ENCODE measurements around the gene UBL4A. TPM values are rescaled to one million over a fixed set of nuclear protein-coding genes. Genes with fewer than 3 reads are reported as not detected.
A peak's percentile ranks its signal among the peaks of the same experiment; 100 is the strongest.

Gene UBL4A
- total RNA-seq (10 to 100 TPM; 29.0 to 30.9 TPM), polyA plus RNA-seq (10 to 100 TPM; 31.1 to 51.7 (median 37.9) TPM), total RNA-seq (5.4 to 78.7 (median 55.2) reads per million in 6 experiments)

GRCh38 chrX:154486396-154487207, at the start of gene UBL4A:
UBL4A (minus strand) TSS chrX:154486615; CDS start chrX:154486584, 31 bp downstream.
- H3K9me3 Mint-ChIP-seq = no peaks in the 10 kb centered on the region
- H3K4me1 Mint-ChIP-seq = peaks cover 4 to 52% (median 28%) of the 10 kb centered on the region in 4 donors
- no peaks in the 10 kb centered on the region for H3K27me3 Mint-ChIP-seq
- peak within 1 kb of the TSS; percentile 43 to 90 (median 86) for H3K27ac Mint-ChIP-seq
- peak; percentile 13 to 21 for ATAC-seq
- peak within 1 kb of the TSS; percentile 74 to 89 (median 76) for H3K4me3 Mint-ChIP-seq
- peaks cover 0 to 8% (median 0%) of the 10 kb centered on the region in 3 donors for H3K36me3 Mint-ChIP-seq
- POLR2A ChIA-PET = interaction anchor here (0.5 to 9.4 kb wide), 23 partner anchors 10 to 561 kb away, joined by 3 to 102 read pairs (median 5); partner anchors contain the start of genes ARHGAP4, FAM3A, FAM50A and PLXNA3
- DNase-seq = peak in 8 of 10 donors; percentile 27 to 57 (median 44)

GRCh38 chrX:154535892-154536291, 49.5 kb upstream of the UBL4A start:
- no peak for DNase-seq
- POLR2A ChIA-PET = interaction anchor here (0.6 to 5.6 kb wide), 5 partner anchors 11 to 485 kb away, joined by 3 to 35 read pairs (median 4); partner anchors contain the start of genes G6PD and RPL10
- Mint-ChIP-seq H3K4me1 (peaks cover 0 to 19% (median 8%) of the 10 kb centered on the region in 4 donors), H3K27ac (peak overlapping the region in 3 of 10 donors; percentile 8 to 71 (median 15)), H3K4me3 (no peak overlapping the region), H3K27me3 (no peaks in the 10 kb centered on the region), H3K36me3 (peaks cover 0 to 37% (median 2%) of the 10 kb centered on the region in 3 donors), H3K9me3 (peaks cover 0 to 2% (median 0%) of the 10 kb centered on the region in 9 donors)
- no peak for ATAC-seq

DNA sequence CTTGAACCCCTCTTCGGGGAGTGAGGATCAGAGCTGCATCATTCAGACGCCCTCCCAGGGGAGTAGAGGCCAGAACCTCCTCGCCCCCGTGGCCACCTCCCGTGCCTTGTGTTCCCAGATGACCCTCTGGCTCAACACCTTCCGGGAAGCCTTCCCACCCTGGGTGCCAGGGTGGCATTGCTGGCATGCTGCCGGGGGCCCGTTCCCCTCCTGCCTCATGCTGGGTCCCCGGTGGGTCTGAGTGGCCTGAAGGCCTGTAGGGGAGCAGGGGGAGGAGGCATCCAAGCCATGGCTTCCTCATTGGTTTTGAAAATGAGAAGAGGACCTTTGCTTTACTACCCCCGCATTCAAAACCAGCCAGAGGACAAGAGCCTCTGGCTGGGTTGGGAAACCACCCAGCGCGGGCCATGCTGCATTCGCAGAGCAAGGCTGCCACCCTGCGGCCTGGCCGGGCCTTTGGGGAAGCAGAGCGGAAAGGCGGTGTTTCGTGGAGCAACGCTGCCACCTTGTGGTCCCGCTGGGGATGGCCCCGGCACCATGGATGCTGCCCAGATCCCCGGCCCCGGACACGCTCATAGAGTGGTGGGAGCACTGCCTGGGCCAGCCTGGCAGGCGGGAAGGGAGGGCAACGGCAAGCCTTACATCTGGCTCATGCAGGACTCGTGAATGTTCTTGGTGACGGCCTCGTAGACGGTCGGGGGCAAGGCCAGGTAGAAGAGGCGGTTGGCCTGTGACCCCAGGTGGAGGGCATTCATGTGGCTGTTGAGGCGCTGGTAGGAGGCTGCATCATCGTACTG, 48.3 kb upstream of the UBL4A start:
- DNase-seq (peak; percentile 77 to 93 (median 85)), ATAC-seq (peak; percentile 95 to 97)
- H3K4me3 Mint-ChIP-seq = no peak overlapping the region
- no peaks in the 10 kb centered on the region for H3K27me3 Mint-ChIP-seq
- H3K27ac Mint-ChIP-seq = peak overlapping the region in 6 of 10 donors; percentile 41 to 90 (median 66)
- peaks cover 0 to 34% (median 2%) of the 10 kb centered on the region in 3 donors for H3K36me3 Mint-ChIP-seq
- POLR2A ChIA-PET = interaction anchor here (1.3 to 5.6 kb wide), 3 partner anchors 136 to 164 kb away, joined by 5 to 35 read pairs (median 5); partner anchors contain the start of gene RPL10
- peaks cover 0 to 2% (median 0%) of the 10 kb centered on the region in 9 donors for H3K9me3 Mint-ChIP-seq
- peaks cover 0 to 15% (median 8%) of the 10 kb centered on the region in 4 donors for H3K4me1 Mint-ChIP-seq

- H3K27me3 Mint-ChIP-seq = no peaks in the 10 kb centered on the region
- peaks cover 0 to 8% (median 4%) of the 10 kb centered on the region in 4 donors for H3K4me1 Mint-ChIP-seq
- ATAC-seq = no peak
- H3K9me3 Mint-ChIP-seq = no peaks in the 10 kb centered on the region
- no peak overlapping the region for H3K4me3 Mint-ChIP-seq
- DNase-seq = no peak
- H3K27ac Mint-ChIP-seq = no peak overlapping the region
- POLR2A ChIA-PET = interaction anchor here (1.1 to 5.6 kb wide), 3 partner anchors 16 to 158 kb away, joined by 3 to 35 read pairs (median 6); partner anchors contain the start of genes FAM3A, FLNA and RPL10
- peaks cover 0 to 26% (median 2%) of the 10 kb centered on the region in 3 donors for H3K36me3 Mint-ChIP-seq
Measured at GRCh38 chrX:154532690-154533089, 46.3 kb upstream of the UBL4A start.

GRCh38 chrX:154531626-154532025, 45.2 kb upstream of the UBL4A start:
- POLR2A ChIA-PET = interaction anchor here (0.9 to 5.6 kb wide), 2 partner anchors 133 to 135 kb away, joined by 3 to 35 read pairs; partner anchors contain the start of gene RPL10
- peaks cover 0 to 14% (median 9%) of the 10 kb centered on the region in 4 donors for H3K4me1 Mint-ChIP-seq

DNA sequence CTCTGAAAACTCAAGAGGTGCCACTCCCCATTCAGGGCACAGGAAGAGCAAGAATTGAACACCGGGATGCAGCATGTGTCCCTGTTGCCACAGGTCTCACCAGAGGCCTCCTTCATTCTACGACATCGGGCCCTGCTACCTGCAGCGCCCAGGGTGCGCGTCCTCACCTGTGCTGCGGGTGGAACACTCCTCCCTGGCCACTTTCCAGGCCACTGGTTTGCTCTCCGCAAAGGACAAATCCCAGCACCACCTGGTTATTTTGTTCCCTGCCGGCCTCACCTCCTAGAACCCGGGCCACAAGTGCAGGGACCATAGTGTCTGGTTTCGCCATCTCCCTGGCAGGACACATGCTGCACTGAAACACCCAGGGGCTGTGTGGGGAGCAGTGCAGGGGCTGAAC, 43.9 kb upstream of the UBL4A start:
- peaks cover 3 to 26% (median 21%) of the 10 kb centered on the region in 4 donors for H3K4me1 Mint-ChIP-seq
- H3K9me3 Mint-ChIP-seq = no peaks in the 10 kb centered on the region
- POLR2A ChIA-PET = no interaction called here
- peak overlapping the region in 5 of 10 donors; percentile 25 to 87 (median 51) for H3K27ac Mint-ChIP-seq
- ATAC-seq (no peak), DNase-seq (no peak)
- H3K36me3 Mint-ChIP-seq = peaks cover 0 to 21% (median 2%) of the 10 kb centered on the region in 3 donors
- no peak overlapping the region for H3K4me3 Mint-ChIP-seq
- H3K27me3 Mint-ChIP-seq = no peaks in the 10 kb centered on the region

More at GRCh38 chrX:154531626-154532025, 45.2 kb upstream of the UBL4A start:
- Mint-ChIP-seq H3K27ac (no peak overlapping the region), H3K36me3 (peaks cover 0 to 24% (median 2%) of the 10 kb centered on the region in 3 donors), H3K27me3 (no peaks in the 10 kb centered on the region), H3K9me3 (no peaks in the 10 kb centered on the region), H3K4me3 (no peak overlapping the region)
- DNase-seq (no peak), ATAC-seq (no peak)

DNA sequence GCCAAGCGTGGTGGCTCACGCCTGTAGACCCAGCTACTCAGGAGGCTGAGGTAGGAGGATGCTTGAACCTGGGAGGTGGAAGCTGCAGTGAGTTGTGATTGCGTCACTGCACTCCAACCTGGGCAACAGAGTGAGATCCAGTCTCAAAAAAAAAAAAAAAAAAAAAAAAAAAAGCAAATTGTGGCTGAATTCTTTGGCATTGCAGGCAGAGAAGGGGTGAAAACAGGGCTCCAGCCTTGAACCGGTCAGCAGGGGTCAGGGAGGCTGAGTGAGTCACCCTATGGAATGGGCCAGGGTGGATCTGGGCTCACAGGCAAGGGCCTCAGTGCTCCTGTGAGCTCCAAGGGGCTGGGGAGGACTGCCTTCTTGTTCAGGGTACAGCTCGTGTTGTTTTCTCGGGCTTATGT, 42.8 kb upstream of the UBL4A start:
- POLR2A ChIA-PET = interaction anchor here (0.8 to 1.1 kb wide), 4 partner anchors 43 to 132 kb away, joined by 4 to 7 read pairs (median 4); partner anchors contain the start of gene UBL4A
- no peak overlapping the region for H3K4me3 Mint-ChIP-seq
- H3K27ac Mint-ChIP-seq = no peak overlapping the region

GRCh38 chrX:154526901-154527675, 40.7 kb upstream of the UBL4A start:
- Mint-ChIP-seq H3K27ac (peak overlapping the region in 8 of 10 donors; percentile 52 to 80 (median 72)), H3K4me3 (peak overlapping the region in 6 of 10 donors; percentile 10 to 56 (median 34)), H3K36me3 (peaks cover 0 to 3% (median 0%) of the 10 kb centered on the region in 3 donors), H3K27me3 (no peaks in the 10 kb centered on the region), H3K4me1 (peaks cover 3 to 26% (median 20%) of the 10 kb centered on the region in 4 donors), H3K9me3 (no peaks in the 10 kb centered on the region)
- DNase-seq (peak in 8 of 10 donors; percentile 29 to 72 (median 40)), ATAC-seq (peak; percentile 80 to 85)
- POLR2A ChIA-PET = interaction anchor here (0.5 to 4.3 kb wide), 11 partner anchors 11 to 153 kb away, joined by 3 to 36 read pairs (median 4); partner anchors contain the start of genes ATP6AP1, FAM3A, FLNA and RPL10

More for the DNA sequence above, 42.8 kb upstream of the UBL4A start:
- Mint-ChIP-seq H3K27me3 (no peaks in the 10 kb centered on the region), H3K9me3 (no peaks in the 10 kb centered on the region), H3K4me1 (peaks cover 3 to 26% (median 20%) of the 10 kb centered on the region in 4 donors), H3K36me3 (peaks cover 0 to 13% (median 0%) of the 10 kb centered on the region in 3 donors)
- no peak for DNase-seq
- no peak for ATAC-seq

DNA sequence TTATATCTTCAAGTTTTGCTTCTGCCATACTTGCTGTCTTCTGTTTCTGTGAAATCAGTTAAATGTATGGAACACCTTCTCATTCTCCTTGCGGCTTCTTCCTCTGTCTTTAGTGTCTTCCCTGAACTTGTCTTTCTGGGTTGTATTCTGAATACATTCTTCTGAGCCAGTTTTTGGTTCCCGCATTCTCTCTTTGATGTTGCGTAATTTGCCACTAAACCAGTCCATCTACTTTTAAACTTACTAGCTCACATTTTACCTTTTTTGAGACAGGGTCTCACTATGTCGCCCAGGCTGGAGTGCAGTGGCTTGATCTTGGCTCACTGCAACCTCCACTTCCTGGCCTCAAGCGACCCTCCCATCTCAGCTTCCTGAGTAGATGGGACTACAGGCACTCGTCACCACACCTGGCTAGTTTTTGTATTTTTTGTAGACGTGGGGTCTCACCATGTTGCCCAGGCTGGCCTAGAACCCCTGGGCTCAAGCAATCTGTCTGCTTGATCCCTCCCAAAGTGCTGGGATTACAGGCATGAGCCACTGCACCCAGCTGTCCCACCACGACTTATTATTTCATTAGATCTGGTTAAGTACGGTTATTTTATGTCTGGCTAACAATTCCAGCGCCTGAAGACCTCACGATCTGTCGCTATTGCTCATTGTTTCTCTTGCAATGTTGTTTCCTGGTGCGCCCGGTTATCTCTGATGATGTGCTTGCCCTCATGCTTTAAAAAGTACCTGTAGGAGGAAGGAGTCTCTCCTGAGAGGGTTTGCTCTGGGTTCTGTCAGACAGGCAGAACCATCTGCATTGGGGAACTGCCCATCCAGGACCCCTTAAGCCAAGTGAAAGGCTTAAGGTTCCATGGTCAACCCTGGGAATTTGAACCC, 39.4 kb upstream of the UBL4A start:
- ATAC-seq = peak in 1 of 2 donors; percentile 40
- DNase-seq = no peak
- Mint-ChIP-seq H3K27me3 (no peaks in the 10 kb centered on the region), H3K27ac (peak overlapping the region; percentile 22 to 84 (median 63)), H3K9me3 (no peaks in the 10 kb centered on the region), H3K4me1 (peaks cover 3 to 26% (median 20%) of the 10 kb centered on the region in 4 donors), H3K4me3 (peak overlapping the region; percentile 1 to 76 (median 48)), H3K36me3 (peaks cover 0 to 1% (median 0%) of the 10 kb centered on the region in 3 donors)
- POLR2A ChIA-PET = interaction anchor here (0.9 to 4.3 kb wide), 4 partner anchors 10 to 128 kb away, joined by 5 to 36 read pairs (median 28); partner anchors contain the start of genes FAM3A, RPL10, SLC10A3 and UBL4A

GRCh38 chrX:154519389-154519788, 33.0 kb upstream of the UBL4A start:
- Mint-ChIP-seq H3K27ac (peak overlapping the region in 1 of 10 donors; percentile 83), H3K27me3 (no peaks in the 10 kb centered on the region), H3K4me1 (peaks cover 4 to 15% (median 11%) of the 10 kb centered on the region in 4 donors), H3K4me3 (no peak overlapping the region), H3K36me3 (no peaks in the 10 kb centered on the region), H3K9me3 (no peaks in the 10 kb centered on the region)
- DNase-seq (no peak), ATAC-seq (no peak)
- POLR2A ChIA-PET = interaction anchor here (5.0 kb wide), 1 partner anchor 32 kb away, joined by 30 read pairs; the partner anchor contains the start of gene UBL4A
